ENCODE measurements around the gene OFD1. TPM values are rescaled to one million over a fixed set of nuclear protein-coding genes. Genes with fewer than 3 reads are reported as not detected.

OFD1 gene
- total and polyA plus RNA-seq, 2 donors (not counting 3 experiments of a cell fraction or from before 2014, with no cell fraction given) = 4.7 to 12.0 TPM

GRCh38 chrX:13699183-13699826 lies 35.2 kb upstream of the OFD1 start:
- dilution Hi-C loops (cut with MboI; ENCODE audit: extremely low pct_ligation_motif_present, low sequenced_read_pairs) (no loop called here), intact Hi-C loops (cut with micrococcal nuclease) (no loop called here)
- H3K4me3 ChIP-seq (replicated peaks in 1 of 3; ENCODE audit: insufficient read depth in 1 of 3, low read depth in 1 of 3, low read length in 3 of 3) = no peak overlapping the region
- peak; percentile 15 for DNase-seq (ENCODE audit: low read depth, low spot score)
- peaks cover 63% of the 10 kb centered on the region for H3K79me2 ChIP-seq (ENCODE audit: control insufficient read depth, insufficient read depth, low read length)
- H3K27ac ChIP-seq (ENCODE audit: insufficient read depth, low read depth, low read length) = no peak overlapping the region
- H3K4me2 ChIP-seq (ENCODE audit: insufficient read depth, low read length) = no peak overlapping the region
- no TSS peak for BruUV-seq (replicated peaks)
- peaks cover 3% of the 10 kb centered on the region for H4K20me1 ChIP-seq (replicated peaks; ENCODE audit: control insufficient read depth, extremely low read depth, insufficient read depth, low read length)
- no peaks in the 10 kb centered on the region for H3K27me3 ChIP-seq (ENCODE audit: control insufficient read depth in 2 of 2, insufficient read depth in 2 of 2, low read length in 2 of 2)
- ChIA-PET POLR2A (no interaction called here), CTCF (interaction anchor here (0.8 to 0.9 kb wide), 2 partner anchors 11 to 752 kb away, joined by 3 read pairs; no protein-coding TSS in a partner anchor)
- FAIRE-seq = peak; percentile 85
- no peak overlapping the region for H2AFZ ChIP-seq (ENCODE audit: low read depth, low read length)
- H3K9me3 ChIP-seq (replicated peaks; ENCODE audit: control insufficient read depth, insufficient read depth, low read length) = no peaks in the 10 kb centered on the region
- TF ChIP-seq MYC (IDR thresholded peaks at IDR 0.05; ENCODE audit: low read depth, low read length) (no peak), CTCF (IDR thresholded peaks at IDR 0.05; ENCODE audit: extremely low read depth in 1 of 2, insufficient read depth in 1 of 2, low read depth in 1 of 2, low read length in 2 of 2) (no peak)
- H3K36me3 ChIP-seq (ENCODE audit: control insufficient read depth in 2 of 2, extremely low read depth in 1 of 2, insufficient read depth in 2 of 2, low read length in 2 of 2) = no peaks in the 10 kb centered on the region
- H3K9me1 ChIP-seq (replicated peaks; ENCODE audit: control insufficient read depth, extremely low read depth, insufficient read depth, low read length) = no peaks in the 10 kb centered on the region
- H3K4me1 ChIP-seq (ENCODE audit: control insufficient read depth, extremely low read depth, insufficient read depth, low read length) = peaks cover 20% of the 10 kb centered on the region
- H3K9ac ChIP-seq (replicated peaks; ENCODE audit: extremely low read depth, insufficient read depth, low read length) = no peak overlapping the region

DNA sequence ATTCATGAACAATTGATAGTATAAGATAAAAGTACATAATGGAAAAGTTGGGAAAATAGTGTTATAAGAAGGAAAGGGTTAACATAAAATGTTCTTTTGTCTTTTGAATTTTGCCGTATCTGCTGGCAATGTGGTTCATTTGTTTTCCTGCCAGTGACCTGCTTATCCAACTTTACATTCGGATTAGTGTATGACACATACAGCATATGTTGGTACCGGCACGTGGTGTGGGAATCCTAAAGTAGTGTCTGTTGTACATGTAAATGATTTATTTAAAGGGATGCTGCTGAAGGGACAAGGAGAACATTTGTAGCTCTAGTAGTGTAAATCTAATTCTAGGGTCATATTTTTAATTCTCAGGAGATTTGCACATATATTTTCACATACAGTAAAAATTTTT lies 34.2 kb upstream of the OFD1 start:
- no TSS peak for BruUV-seq (replicated peaks)

More for the DNA sequence above, 34.2 kb upstream of the OFD1 start:
- Histone ChIP-seq H3K9ac (replicated peaks; ENCODE audit: extremely low read depth, insufficient read depth, low read length) (no peak overlapping the region), H3K27me3 (ENCODE audit: control insufficient read depth in 2 of 2, insufficient read depth in 2 of 2, low read length in 2 of 2) (no peaks in the 10 kb centered on the region), H3K9me1 (replicated peaks; ENCODE audit: control insufficient read depth, extremely low read depth, insufficient read depth, low read length) (no peaks in the 10 kb centered on the region), H3K4me1 (ENCODE audit: control insufficient read depth, extremely low read depth, insufficient read depth, low read length) (peaks cover 14% of the 10 kb centered on the region), H3K9me3 (replicated peaks; ENCODE audit: control insufficient read depth, insufficient read depth, low read length) (no peaks in the 10 kb centered on the region), H3K4me2 (ENCODE audit: insufficient read depth, low read length) (no peak overlapping the region), H2AFZ (ENCODE audit: low read depth, low read length) (no peak overlapping the region), H3K27ac (ENCODE audit: insufficient read depth, low read depth, low read length) (no peak overlapping the region), H4K20me1 (replicated peaks; ENCODE audit: control insufficient read depth, extremely low read depth, insufficient read depth, low read length) (peaks cover 3% of the 10 kb centered on the region), H3K79me2 (ENCODE audit: control insufficient read depth, insufficient read depth, low read length) (peaks cover 52% of the 10 kb centered on the region), H3K36me3 (ENCODE audit: control insufficient read depth in 2 of 2, extremely low read depth in 1 of 2, insufficient read depth in 2 of 2, low read length in 2 of 2) (no peaks in the 10 kb centered on the region), H3K4me3 (replicated peaks in 1 of 3; ENCODE audit: insufficient read depth in 1 of 3, low read depth in 1 of 3, low read length in 3 of 3) (no peak overlapping the region)
- no peak for FAIRE-seq
- no peak for DNase-seq (ENCODE audit: low read depth, low spot score)
- dilution Hi-C loops (cut with MboI; ENCODE audit: extremely low pct_ligation_motif_present, low sequenced_read_pairs) (no loop called here), intact Hi-C loops (cut with micrococcal nuclease) (no loop called here)
- POLR2A ChIA-PET = no interaction called here
- TF ChIP-seq MYC (IDR thresholded peaks at IDR 0.05; ENCODE audit: low read depth, low read length) (no peak), MAX (IDR thresholded peaks at IDR 0.05; ENCODE audit: insufficient read depth, insufficient read length) (no peak), JUN (IDR thresholded peaks at IDR 0.05; ENCODE audit: borderline replicate concordance, insufficient read depth, insufficient read length, low read depth) (no peak), POLR2AphosphoS5 (IDR thresholded peaks at IDR 0.05; ENCODE audit: insufficient read depth, low read depth, low read length) (no peak)
- CTCF ChIA-PET = no interaction called here
